CD4-positive, alpha-beta memory T cell (primary cell): ENCODE measurements around the gene RPS6KB1. TPM values are rescaled to one million over a fixed set of nuclear protein-coding genes. Genes with fewer than 3 reads are reported as not detected.
"Not testable (repeated sequence)": the region's sequence is repeated elsewhere in the genome, so short reads cannot be mapped to it uniquely, and the experiment has no call there.

Experiments used
- CTCF ChIA-PET: fragments of 350-600 bp; sonication (Branson Sonifier 250); formaldehyde crosslinking; loops from one replicate; lab custom pipeline; 2021; ENCODE audit warnings: inconsistent platforms; ENCODE audit not compliant: partially characterized antibody; lab: Charles Lee
- POLR2A ChIA-PET: fragments of 350-600 bp; sonication (Branson Sonifier 250); formaldehyde crosslinking; loops from one replicate; lab custom pipeline; 2021; ENCODE audit not compliant: partially characterized antibody; lab: Charles Lee
- DNase-seq, 5 donors: peaks; one replicate each; pipeline versions ENCODE4 v3.0.0 to v3.0.0-alpha.2; 2020 to 2022; ENCODE audit warnings: mixed read lengths in 1 of 5
- H3K27ac ChIP-seq: one replicate; pipeline ENCODE4 v1.7.0; 2013; ENCODE audit warnings: low read depth, low read length
- H3K27me3 ChIP-seq: 2 replicates; pipeline ENCODE4 v1.7.0; 2013; ENCODE audit warnings: mild to moderate bottlenecking, low read length, moderate library complexity; ENCODE audit not compliant: insufficient read depth
- H3K36me3 ChIP-seq: 2 replicates; pipeline ENCODE4 v1.7.0; 2013; ENCODE audit warnings: mild to moderate bottlenecking, low read length, moderate library complexity; ENCODE audit not compliant: insufficient read depth
- H3K4me1 ChIP-seq: 2 replicates; pipeline ENCODE4 v1.7.0; 2013; ENCODE audit warnings: mild to moderate bottlenecking, low read length, moderate library complexity; ENCODE audit not compliant: insufficient read depth
- H3K4me3 ChIP-seq, 2 donors: one replicate each; pipeline ENCODE4 v1.7.0; 2013; ENCODE audit warnings: low read length in 2 of 2, mild to moderate bottlenecking in 1 of 2
- H3K9me3 ChIP-seq, 2 donors: one replicate each; pipeline ENCODE4 v1.7.0; 2013; ENCODE audit warnings: low read length in 2 of 2, control low read depth in 1 of 2; ENCODE audit not compliant: control insufficient read depth in 1 of 2
- H3K27ac Mint-ChIP-seq, 7 donors: one replicate each; pipeline ENCODE4 v1.8.0; 2020 to 2021; ENCODE audit warnings: mixed read lengths in 7 of 7, mild to moderate bottlenecking in 6 of 7, inconsistent platforms in 3 of 7, moderate library complexity in 3 of 7
- H3K27me3 Mint-ChIP-seq, 2 donors: one replicate each; pipeline ENCODE4 v1.8.0; 2020 to 2021; ENCODE audit warnings: mixed read lengths in 2 of 2
- H3K36me3 Mint-ChIP-seq, 2 donors: one replicate each; pipeline ENCODE4 v1.8.0; 2020 to 2021; ENCODE audit warnings: mixed read lengths in 2 of 2, inconsistent platforms in 1 of 2, mild to moderate bottlenecking in 1 of 2
- H3K4me1 Mint-ChIP-seq, 4 donors: one replicate each; pipeline ENCODE4 v1.8.0; 2020 to 2021; ENCODE audit warnings: mixed read lengths in 4 of 4, mild to moderate bottlenecking in 1 of 4
- H3K4me3 Mint-ChIP-seq, 8 donors: one replicate each; pipeline ENCODE4 v1.8.0; 2020 to 2021; ENCODE audit warnings: mixed read lengths in 8 of 8, mild to moderate bottlenecking in 7 of 8, moderate library complexity in 6 of 8, inconsistent platforms in 3 of 8
- H3K9me3 Mint-ChIP-seq, 8 donors: one replicate each; pipeline ENCODE4 v1.8.0; 2020 to 2021; ENCODE audit warnings: mixed read lengths in 8 of 8, mild to moderate bottlenecking in 5 of 8, inconsistent platforms in 3 of 8, moderate library complexity in 1 of 8
- intact Hi-C: fragments of 100-400 bp; cut with micrococcal nuclease; formaldehyde crosslinking; loops from one replicate; pipeline ENCODE4 v1.15.1; 2023
- polyA plus RNA-seq, 2 donors: library from polyadenylated mRNA; unstranded; fragments of 300-500 nt; fragmentation: Illumina TruSeq; gene quantifications; one replicate each; pipeline ENCODE4 v1.2.3, GENCODE V29; 2021
- total RNA-seq, 2 experiments: library from RNA; stranded (reverse); gene quantifications; one replicate each; pipeline ENCODE4 v1.2.3, GENCODE V29; 2021

RPS6KB1 gene
- total and polyA plus RNA-seq, 4 experiments from 2014 or later: 21.2 to 67.4 (median 42.1) TPM

GRCh38 chr17:59848778-59849177 is 44.1 kb upstream of the RPS6KB1 start:
- H3K27me3 ChIP-seq: no peaks in the 10 kb centered on the region
- no peak overlapping the region for H3K4me3 ChIP-seq
- CTCF ChIA-PET: interaction anchor here (0.7 to 5.0 kb wide), 5 partner anchors 10 to 62 kb away, joined by 3 to 28 read pairs (median 3); no protein-coding TSS in a partner anchor
- Mint-ChIP-seq H3K27ac (peak overlapping the region; percentile 60 to 93 (median 81)), H3K27me3 (no peaks in the 10 kb centered on the region), H3K4me1 (peaks cover 42 to 71% (median 59%) of the 10 kb centered on the region in 4 donors), H3K9me3 (peaks cover 0 to 3% (median 0%) of the 10 kb centered on the region in 8 donors), H3K4me3 (peak overlapping the region; percentile 54 to 88 (median 68)), H3K36me3 (no peaks in the 10 kb centered on the region)
- no peaks in the 10 kb centered on the region for H3K36me3 ChIP-seq
- DNase-seq: peak in 1 of 5 donors; percentile 20
- POLR2A ChIA-PET: interaction anchor here (0.7 to 18.0 kb wide), 8 partner anchors 8 to 229 kb away, joined by 3 to 365 read pairs (median 4); partner anchors contain the start of genes CLTC, RPS6KB1 and TUBD1
- H3K27ac ChIP-seq: no peak overlapping the region
- H3K9me3 ChIP-seq: no peaks in the 10 kb centered on the region
- peaks cover 84% of the 10 kb centered on the region for H3K4me1 ChIP-seq
- intact Hi-C loops: no loop called here

DNA sequence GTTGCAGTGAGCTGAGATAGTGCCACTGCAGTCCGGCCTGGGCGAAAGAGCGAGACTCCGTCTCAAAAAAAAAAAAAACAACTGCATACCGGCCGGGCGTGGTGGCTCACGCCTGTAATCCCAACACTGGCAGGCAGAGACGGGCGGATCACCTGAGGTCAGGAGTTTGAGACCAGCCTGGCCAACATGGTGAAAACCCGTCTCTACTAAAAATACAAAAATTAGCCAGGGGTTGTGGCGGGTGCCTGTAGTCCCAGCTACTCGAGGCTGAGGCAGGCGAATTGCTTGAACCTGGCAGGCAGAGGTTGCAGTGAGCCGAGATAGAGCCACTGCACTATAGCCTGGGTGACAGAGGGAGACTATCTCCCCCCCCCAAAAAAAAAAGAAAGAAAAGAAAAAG is 42.6 kb upstream of the RPS6KB1 start:
- H3K36me3 ChIP-seq, H3K4me3 Mint-ChIP-seq, DNase-seq, H3K9me3 Mint-ChIP-seq, H3K27ac ChIP-seq, H3K9me3 ChIP-seq, H3K4me3 ChIP-seq, H3K36me3 Mint-ChIP-seq, H3K27me3 ChIP-seq, intact Hi-C loops, H3K27me3 Mint-ChIP-seq: not testable (repeated sequence)
- ChIA-PET CTCF (interaction anchor here (1.5 to 5.0 kb wide), 3 partner anchors 8 to 21 kb away, joined by 4 to 28 read pairs (median 15); no protein-coding TSS in a partner anchor), POLR2A (interaction anchor here (18.0 kb wide), 1 partner anchor 66 kb away, joined by 365 read pairs; no protein-coding TSS in a partner anchor)
- peaks cover 37 to 61% (median 52%) of the 10 kb centered on the region in 4 donors for H3K4me1 Mint-ChIP-seq
- peaks cover 73% of the 10 kb centered on the region for H3K4me1 ChIP-seq
- peak overlapping the region in 1 of 7 donors; percentile 77 for H3K27ac Mint-ChIP-seq

- H3K4me3 Mint-ChIP-seq: peak overlapping the region in 1 of 8 donors; percentile 34
- H3K36me3 ChIP-seq: no peaks in the 10 kb centered on the region
- no peaks in the 10 kb centered on the region for H3K27me3 ChIP-seq
- H3K27ac ChIP-seq: no peak overlapping the region
- H3K9me3 ChIP-seq: no peaks in the 10 kb centered on the region
- DNase-seq: no peak
- H3K4me1 ChIP-seq: peaks cover 59% of the 10 kb centered on the region
- peaks cover 27 to 47% (median 40%) of the 10 kb centered on the region in 4 donors for H3K4me1 Mint-ChIP-seq
- intact Hi-C loops: no loop called here
- ChIA-PET CTCF (interaction anchor here (1.6 to 5.0 kb wide), 2 partner anchors 11 to 13 kb away, joined by 6 to 28 read pairs; no protein-coding TSS in a partner anchor), POLR2A (interaction anchor here (0.6 to 18.0 kb wide), 5 partner anchors 19 to 240 kb away, joined by 3 to 365 read pairs (median 4); no protein-coding TSS in a partner anchor)
- H3K27ac Mint-ChIP-seq: peak overlapping the region in 4 of 7 donors; percentile 30 to 93 (median 80)
- H3K27me3 Mint-ChIP-seq: no peaks in the 10 kb centered on the region
- H3K36me3 Mint-ChIP-seq: no peaks in the 10 kb centered on the region
- no peak overlapping the region for H3K4me3 ChIP-seq
- peaks cover 0 to 3% (median 0%) of the 10 kb centered on the region in 8 donors for H3K9me3 Mint-ChIP-seq
Observed at GRCh38 chr17:59851439-59852375, 41.2 kb upstream of the RPS6KB1 start.

GRCh38 chr17:59852847-59853167 is 40.1 kb upstream of the RPS6KB1 start:
- not testable (repeated sequence) for H3K27ac ChIP-seq, H3K9me3 Mint-ChIP-seq, H3K9me3 ChIP-seq, H3K36me3 ChIP-seq, DNase-seq, H3K4me3 ChIP-seq, H3K27me3 ChIP-seq, H3K36me3 Mint-ChIP-seq, H3K27me3 Mint-ChIP-seq
- peak overlapping the region in 1 of 8 donors; percentile 75 for H3K4me3 Mint-ChIP-seq
- H3K4me1 ChIP-seq: peaks cover 48% of the 10 kb centered on the region
- POLR2A ChIA-PET: interaction anchor here (1.2 to 18.0 kb wide), 6 partner anchors 20 to 242 kb away, joined by 3 to 365 read pairs (median 11); no protein-coding TSS in a partner anchor
- H3K4me1 Mint-ChIP-seq: peaks cover 24 to 38% (median 33%) of the 10 kb centered on the region in 4 donors
- CTCF ChIA-PET: interaction anchor here (0.8 to 1.6 kb wide), 10 partner anchors 10 to 177 kb away, joined by 3 to 13 read pairs (median 4); no protein-coding TSS in a partner anchor
- peak overlapping the region; percentile 35 to 93 (median 71) for H3K27ac Mint-ChIP-seq
- intact Hi-C loops: loop anchor here (1.0 kb wide), 2 partner anchors 14 to 67 kb away; no protein-coding TSS in a partner anchor

DNA sequence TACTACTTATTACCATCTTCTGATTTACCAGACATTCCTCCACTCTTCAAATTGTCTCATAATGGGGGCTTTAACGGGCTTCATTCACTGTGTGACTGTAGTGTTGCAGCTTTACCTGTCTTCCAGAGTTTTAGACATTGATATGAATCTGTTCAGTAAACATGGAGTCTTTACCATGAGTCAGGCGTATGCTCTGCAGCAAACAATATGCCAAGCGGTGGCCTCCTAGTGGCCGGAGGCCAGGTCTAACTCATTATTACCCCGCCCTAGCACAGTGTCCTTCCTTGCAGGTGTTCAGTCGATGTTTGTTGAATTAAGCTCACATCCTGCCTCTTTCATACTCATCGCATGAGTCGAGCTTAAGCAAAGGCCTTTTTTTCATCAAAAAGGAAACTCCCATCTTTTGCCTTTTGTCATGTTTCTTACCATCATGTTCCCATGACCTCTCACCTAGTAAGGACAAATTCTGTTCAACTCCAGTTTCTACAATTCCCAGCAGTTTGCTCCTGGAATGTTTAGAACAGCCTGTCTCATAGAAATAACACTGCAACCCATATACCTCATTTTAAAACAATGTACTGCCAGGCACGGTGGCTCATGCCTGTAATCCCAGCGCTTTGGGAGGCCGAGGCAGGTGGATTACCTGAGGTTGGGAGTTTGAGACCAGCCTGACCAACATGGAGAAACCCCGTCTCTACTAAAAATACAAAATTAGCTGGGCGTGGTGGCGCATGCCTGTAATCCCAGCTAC is 39.6 kb upstream of the RPS6KB1 start:
- Mint-ChIP-seq H3K27me3 (no peaks in the 10 kb centered on the region), H3K4me3 (peak overlapping the region in 6 of 8 donors; percentile 1 to 75 (median 29)), H3K27ac (peak overlapping the region; percentile 35 to 93 (median 71)), H3K36me3 (no peaks in the 10 kb centered on the region), H3K4me1 (peaks cover 23 to 35% (median 30%) of the 10 kb centered on the region in 4 donors), H3K9me3 (peaks cover 0 to 3% (median 0%) of the 10 kb centered on the region in 8 donors)
- intact Hi-C loops: loop anchor here (1.0 kb wide), 2 partner anchors 14 to 67 kb away; no protein-coding TSS in a partner anchor
- H3K27ac ChIP-seq: no peak overlapping the region
- no peaks in the 10 kb centered on the region for H3K27me3 ChIP-seq
- ChIA-PET CTCF (interaction anchor here (0.6 to 1.6 kb wide), 14 partner anchors 11 to 187 kb away, joined by 3 to 13 read pairs (median 4); no protein-coding TSS in a partner anchor), POLR2A (interaction anchor here (1.0 to 18.0 kb wide), 7 partner anchors 20 to 242 kb away, joined by 3 to 365 read pairs (median 4); no protein-coding TSS in a partner anchor)
- no peak overlapping the region for H3K4me3 ChIP-seq
- H3K36me3 ChIP-seq: no peaks in the 10 kb centered on the region
- DNase-seq: peak; percentile 63 to 79 (median 69)
- H3K9me3 ChIP-seq: no peaks in the 10 kb centered on the region
- peaks cover 43% of the 10 kb centered on the region for H3K4me1 ChIP-seq

GRCh38 chr17:59853919-59854729 is 38.8 kb upstream of the RPS6KB1 start:
- peaks cover 19 to 27% (median 23%) of the 10 kb centered on the region in 4 donors for H3K4me1 Mint-ChIP-seq
- not testable (repeated sequence) for H3K27ac ChIP-seq, H3K27me3 Mint-ChIP-seq, H3K27me3 ChIP-seq, H3K9me3 Mint-ChIP-seq, H3K36me3 Mint-ChIP-seq, DNase-seq, H3K9me3 ChIP-seq, H3K4me3 ChIP-seq, H3K4me3 Mint-ChIP-seq, H3K36me3 ChIP-seq
- intact Hi-C loops: loop anchor here (1.0 kb wide), 2 partner anchors 15 to 68 kb away; no protein-coding TSS in a partner anchor
- H3K27ac Mint-ChIP-seq: peak overlapping the region in 1 of 7 donors; percentile 19
- ChIA-PET POLR2A (interaction anchor here (1.0 to 18.0 kb wide), 5 partner anchors 26 to 101 kb away, joined by 3 to 365 read pairs (median 18); no protein-coding TSS in a partner anchor), CTCF (interaction anchor here (0.6 to 1.6 kb wide), 14 partner anchors 12 to 186 kb away, joined by 3 to 13 read pairs (median 4); no protein-coding TSS in a partner anchor)
- peaks cover 37% of the 10 kb centered on the region for H3K4me1 ChIP-seq
